Measurements from ENCODE around the gene PBX4. TPM values are rescaled to one million over a fixed set of nuclear protein-coding genes. Genes with fewer than 3 reads are reported as not detected.

Gene PBX4
- total RNA-seq, 1 donor from 2014 or later = 0.46 TPM

GRCh38 chr19:19649155-19649554 is 30.7 kb upstream of the PBX4 start:
- Mint-ChIP-seq H3K27ac (ENCODE audit: unreplicated experiment) (peak overlapping the region; percentile 32), H3K36me3 (ENCODE audit: unreplicated experiment) (peaks cover 27% of the 10 kb centered on the region), H3K4me3 (ENCODE audit: unreplicated experiment) (no peak overlapping the region), H3K4me1 (ENCODE audit: unreplicated experiment) (no peaks in the 10 kb centered on the region), H3K9me3 (ENCODE audit: unreplicated experiment) (no peaks in the 10 kb centered on the region), H3K27me3 (ENCODE audit: unreplicated experiment) (no peaks in the 10 kb centered on the region)
- no peak for TF ChIP-seq CTCF (IDR thresholded peaks at IDR 0.05)
- no peak for DNase-seq (ENCODE audit: extremely low spot score, unreplicated experiment)

- H3K4me3 Mint-ChIP-seq (ENCODE audit: unreplicated experiment) = no peak overlapping the region
- H3K27ac Mint-ChIP-seq (ENCODE audit: unreplicated experiment) = no peak overlapping the region
- no peak for TF ChIP-seq CTCF (IDR thresholded peaks at IDR 0.05)
- no peak for DNase-seq (ENCODE audit: extremely low spot score, unreplicated experiment)
- H3K9me3 Mint-ChIP-seq (ENCODE audit: unreplicated experiment) = no peaks in the 10 kb centered on the region
- H3K27me3 Mint-ChIP-seq (ENCODE audit: unreplicated experiment) = no peaks in the 10 kb centered on the region
- peaks cover 15% of the 10 kb centered on the region for H3K36me3 Mint-ChIP-seq (ENCODE audit: unreplicated experiment)
- peaks cover 12% of the 10 kb centered on the region for H3K4me1 Mint-ChIP-seq (ENCODE audit: unreplicated experiment)
These were observed 28.7 kb upstream of the PBX4 start for GRCh38 chr19:19647037-19647835.

- Mint-ChIP-seq H3K4me3 (ENCODE audit: unreplicated experiment) (no peak overlapping the region), H3K9me3 (ENCODE audit: unreplicated experiment) (no peaks in the 10 kb centered on the region), H3K36me3 (ENCODE audit: unreplicated experiment) (peaks cover 10% of the 10 kb centered on the region), H3K4me1 (ENCODE audit: unreplicated experiment) (peaks cover 15% of the 10 kb centered on the region), H3K27ac (ENCODE audit: unreplicated experiment) (no peak overlapping the region), H3K27me3 (ENCODE audit: unreplicated experiment) (no peaks in the 10 kb centered on the region)
- no peak for DNase-seq (ENCODE audit: extremely low spot score, unreplicated experiment)
- TF ChIP-seq CTCF (IDR thresholded peaks at IDR 0.05) = no peak
These were observed 26.9 kb upstream of the PBX4 start for GRCh38 chr19:19645233-19645870.

- no peaks in the 10 kb centered on the region for H3K27me3 Mint-ChIP-seq (ENCODE audit: unreplicated experiment)
- peak overlapping the region; percentile 81 for H3K27ac Mint-ChIP-seq (ENCODE audit: unreplicated experiment)
- H3K9me3 Mint-ChIP-seq (ENCODE audit: unreplicated experiment) = no peaks in the 10 kb centered on the region
- peak overlapping the region; percentile 94 for H3K4me3 Mint-ChIP-seq (ENCODE audit: unreplicated experiment)
- DNase-seq (ENCODE audit: extremely low spot score, unreplicated experiment) = no peak
- H3K4me1 Mint-ChIP-seq (ENCODE audit: unreplicated experiment) = peaks cover 15% of the 10 kb centered on the region
- peaks cover 4% of the 10 kb centered on the region for H3K36me3 Mint-ChIP-seq (ENCODE audit: unreplicated experiment)
- peak; percentile 5 for TF ChIP-seq CTCF (IDR thresholded peaks at IDR 0.05)
These were observed 25.5 kb upstream of the PBX4 start for GRCh38 chr19:19644054-19644388.

All from osteocyte (in vitro differentiated cells).